Omental fat pad (tissue), 4 donors: ENCODE data around the gene NUP205. TPM values are rescaled to one million over a fixed set of nuclear protein-coding genes. Genes with fewer than 3 reads are reported as not detected.

Experiments
- ATAC-seq: fragments of 150-250 bp; one replicate; pipeline ENCODE4 v1.9.1; 2016; ENCODE audit warnings: mild to moderate bottlenecking, moderate library complexity; ENCODE audit not compliant: low FRiP score
- DNase-seq: peaks from one replicate; pipeline ENCODE4 v3.0.0-alpha.2; 2019; ENCODE audit warnings: low spot score
- total RNA-seq, 4 donors: library from RNA; depleted of rRNA; stranded (reverse); fragments of >200 nt; gene quantifications; one replicate each; pipeline ENCODE4 v1.1.0, GENCODE V29; 2016
- TF ChIP-seq, protein P1 (sequence below), 3 donors: fragments of 450-650 bp; IDR thresholded peaks; one replicate each; pipeline ENCODE4 v1.5.1; 2016 to 2017; ENCODE audit warnings: antibody characterized with exemption in 3 of 3, mild to moderate bottlenecking in 3 of 3, moderate library complexity in 2 of 3

The NUP205 gene
- total RNA-seq, 4 donors from 2014 or later, result 26.7 to 37.5 (median 30.7) TPM

- TF ChIP-seq, protein P1, sequence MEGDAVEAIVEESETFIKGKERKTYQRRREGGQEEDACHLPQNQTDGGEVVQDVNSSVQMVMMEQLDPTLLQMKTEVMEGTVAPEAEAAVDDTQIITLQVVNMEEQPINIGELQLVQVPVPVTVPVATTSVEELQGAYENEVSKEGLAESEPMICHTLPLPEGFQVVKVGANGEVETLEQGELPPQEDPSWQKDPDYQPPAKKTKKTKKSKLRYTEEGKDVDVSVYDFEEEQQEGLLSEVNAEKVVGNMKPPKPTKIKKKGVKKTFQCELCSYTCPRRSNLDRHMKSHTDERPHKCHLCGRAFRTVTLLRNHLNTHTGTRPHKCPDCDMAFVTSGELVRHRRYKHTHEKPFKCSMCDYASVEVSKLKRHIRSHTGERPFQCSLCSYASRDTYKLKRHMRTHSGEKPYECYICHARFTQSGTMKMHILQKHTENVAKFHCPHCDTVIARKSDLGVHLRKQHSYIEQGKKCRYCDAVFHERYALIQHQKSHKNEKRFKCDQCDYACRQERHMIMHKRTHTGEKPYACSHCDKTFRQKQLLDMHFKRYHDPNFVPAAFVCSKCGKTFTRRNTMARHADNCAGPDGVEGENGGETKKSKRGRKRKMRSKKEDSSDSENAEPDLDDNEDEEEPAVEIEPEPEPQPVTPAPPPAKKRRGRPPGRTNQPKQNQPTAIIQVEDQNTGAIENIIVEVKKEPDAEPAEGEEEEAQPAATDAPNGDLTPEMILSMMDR (IDR thresholded peaks at IDR 0.05), result no peak
- no peak for DNase-seq
- ATAC-seq, result no peak
These were observed 5.0 kb downstream of the NUP205 start for GRCh38 chr7:135562720-135563119.

DNA sequence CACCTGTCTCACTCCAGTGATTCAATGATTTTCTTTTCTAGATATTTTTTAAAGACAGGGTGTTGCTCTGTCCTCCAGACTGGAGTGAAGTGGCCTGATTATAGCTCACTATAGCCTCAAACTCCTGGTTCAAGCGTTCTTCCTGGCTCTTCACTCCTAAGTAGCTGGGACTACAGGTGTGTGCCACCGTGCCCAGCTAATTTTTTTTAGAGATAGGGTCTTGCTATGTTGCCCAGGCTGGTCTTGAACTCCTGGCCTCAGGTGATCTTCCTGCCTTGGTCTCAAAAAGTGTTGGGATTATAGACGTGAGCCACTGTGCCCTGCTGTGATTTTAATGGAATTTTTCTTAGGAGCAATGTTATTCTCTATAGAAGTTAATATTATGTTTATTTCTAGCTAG, 14.1 kb downstream of the NUP205 start:
- TF ChIP-seq, protein P1 (IDR thresholded peaks at IDR 0.05), result no peak
- no peak for ATAC-seq
- no peak for DNase-seq

DNA sequence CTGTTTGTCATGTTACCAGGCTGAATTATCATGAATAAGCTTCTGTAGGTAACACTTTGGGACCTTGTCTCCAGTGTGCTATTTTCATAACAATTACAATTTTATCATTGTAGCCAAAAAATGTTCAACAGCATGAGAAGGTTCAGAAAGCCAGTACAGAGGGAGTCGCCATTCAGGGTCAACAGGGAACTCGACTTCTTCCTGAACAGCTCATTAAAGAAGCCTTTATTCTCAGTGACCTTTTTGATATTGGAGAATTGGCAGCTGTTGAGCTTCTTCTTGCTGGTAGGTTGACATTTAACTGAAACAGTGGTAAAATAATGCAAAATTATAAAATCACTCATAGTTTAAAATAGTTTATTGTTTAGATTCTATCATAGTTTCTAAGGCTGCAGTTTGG, 15.8 kb downstream of the NUP205 start:
- DNase-seq (no peak), ATAC-seq (no peak)
- TF ChIP-seq, protein P1 (IDR thresholded peaks at IDR 0.05), result no peak

GRCh38 chr7:135575296-135575695, 17.6 kb downstream of the NUP205 start:
- no peak for ATAC-seq
- TF ChIP-seq, protein P1 (IDR thresholded peaks at IDR 0.05), result no peak
- DNase-seq, result no peak

- ATAC-seq, result no peak
- TF ChIP-seq, protein P1 (IDR thresholded peaks at IDR 0.05), result no peak
- DNase-seq, result no peak
These were observed 20.9 kb downstream of the NUP205 start for GRCh38 chr7:135578569-135578968.

DNA sequence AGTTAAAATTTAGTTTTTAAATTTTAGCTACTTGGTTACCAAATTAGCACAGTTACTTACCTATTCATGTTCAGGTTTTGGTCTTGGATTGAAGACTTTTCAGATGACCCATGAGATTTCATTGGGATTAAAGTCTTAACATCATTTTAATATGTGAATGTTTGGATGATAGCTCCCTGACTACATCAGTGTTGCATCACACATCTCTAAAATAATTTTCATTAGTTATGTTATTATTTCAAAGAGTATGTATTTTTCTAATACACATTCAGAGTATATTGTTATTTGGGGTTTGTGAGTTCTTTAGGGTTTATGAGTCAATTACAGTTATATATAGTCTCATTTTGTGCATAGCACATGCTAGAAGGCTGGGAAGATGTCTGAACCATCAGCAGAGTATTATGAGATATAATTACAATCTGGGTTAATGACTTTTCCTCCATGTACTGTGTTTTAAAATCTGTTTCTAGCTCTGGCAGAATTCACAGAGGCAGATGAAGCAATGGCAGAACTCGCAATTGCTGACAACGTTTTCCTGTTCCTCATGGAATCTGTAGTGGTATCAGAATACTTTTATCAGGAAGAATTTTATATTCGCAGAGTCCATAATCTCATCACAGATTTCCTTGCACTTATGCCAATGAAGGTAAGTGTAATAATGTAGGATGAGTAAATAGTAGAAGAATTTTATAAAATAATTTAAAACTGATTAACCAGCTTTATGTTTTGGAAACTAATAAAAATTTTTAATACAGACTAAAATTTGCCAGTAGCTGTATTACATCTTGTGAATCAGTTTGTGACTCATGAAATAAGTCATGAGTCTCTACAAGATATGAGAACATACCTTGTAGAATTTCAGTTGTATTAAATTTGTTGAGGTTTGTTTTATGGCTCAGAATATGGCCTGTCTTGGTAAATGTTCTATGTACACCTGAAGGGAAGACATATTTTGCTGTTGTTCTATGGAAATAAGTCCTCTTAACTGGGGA, 26.9 kb downstream of the NUP205 start:
- ATAC-seq, result no peak
- TF ChIP-seq, protein P1 (IDR thresholded peaks at IDR 0.05), result no peak
- no peak for DNase-seq
